Measurements from ENCODE around the gene MRPL43. TPM values are rescaled to one million over a fixed set of nuclear protein-coding genes. Genes with fewer than 3 reads are reported as not detected.

MRPL43 gene
- total and polyA plus RNA-seq, 12 donors, result 43.8 to 123 (median 55.5) TPM

DNA sequence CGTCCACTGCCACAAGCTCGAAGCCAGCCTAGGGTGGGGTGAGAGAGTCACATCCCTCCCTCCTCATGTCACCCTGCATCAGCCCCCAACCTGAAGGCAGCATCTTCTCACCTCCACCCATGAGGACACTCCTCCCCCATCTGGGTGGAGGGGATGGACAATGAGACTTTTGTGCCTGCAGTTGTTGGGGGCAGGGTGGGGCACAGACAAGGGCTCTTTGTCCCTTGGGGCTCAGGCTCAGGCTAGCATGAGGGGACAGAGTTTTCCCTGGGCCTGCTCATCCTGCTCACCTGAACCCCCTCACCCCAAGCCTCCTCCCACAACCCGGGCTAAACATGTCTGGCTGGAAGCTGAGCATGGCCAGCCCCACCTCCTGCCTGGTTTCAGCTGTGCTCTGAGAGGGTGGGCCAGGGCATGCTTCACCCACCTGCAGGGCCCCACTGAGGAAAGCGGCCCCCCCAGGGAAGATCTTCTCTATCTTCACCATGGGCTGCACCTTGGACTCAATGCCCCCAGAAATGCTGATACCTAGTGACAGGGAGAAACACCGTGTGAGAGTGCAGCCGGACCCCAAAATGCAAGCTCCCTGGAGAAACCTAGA lies 21.6 kb upstream of the MRPL43 start:
- TF ChIP-seq, protein P1, sequence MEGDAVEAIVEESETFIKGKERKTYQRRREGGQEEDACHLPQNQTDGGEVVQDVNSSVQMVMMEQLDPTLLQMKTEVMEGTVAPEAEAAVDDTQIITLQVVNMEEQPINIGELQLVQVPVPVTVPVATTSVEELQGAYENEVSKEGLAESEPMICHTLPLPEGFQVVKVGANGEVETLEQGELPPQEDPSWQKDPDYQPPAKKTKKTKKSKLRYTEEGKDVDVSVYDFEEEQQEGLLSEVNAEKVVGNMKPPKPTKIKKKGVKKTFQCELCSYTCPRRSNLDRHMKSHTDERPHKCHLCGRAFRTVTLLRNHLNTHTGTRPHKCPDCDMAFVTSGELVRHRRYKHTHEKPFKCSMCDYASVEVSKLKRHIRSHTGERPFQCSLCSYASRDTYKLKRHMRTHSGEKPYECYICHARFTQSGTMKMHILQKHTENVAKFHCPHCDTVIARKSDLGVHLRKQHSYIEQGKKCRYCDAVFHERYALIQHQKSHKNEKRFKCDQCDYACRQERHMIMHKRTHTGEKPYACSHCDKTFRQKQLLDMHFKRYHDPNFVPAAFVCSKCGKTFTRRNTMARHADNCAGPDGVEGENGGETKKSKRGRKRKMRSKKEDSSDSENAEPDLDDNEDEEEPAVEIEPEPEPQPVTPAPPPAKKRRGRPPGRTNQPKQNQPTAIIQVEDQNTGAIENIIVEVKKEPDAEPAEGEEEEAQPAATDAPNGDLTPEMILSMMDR (IDR thresholded peaks at IDR 0.05), result no peak
- DNase-seq (no peak), ATAC-seq (no peak)
- Histone ChIP-seq H3K4me3 (no peak overlapping the region), H3K9me3 (no peaks in the 10 kb centered on the region), H3K27me3 (no peaks in the 10 kb centered on the region), H3K27ac (peak overlapping the region in 5 of 10 donors; percentile 2 to 75 (median 41)), H3K36me3 (peaks cover 0 to 37% (median 27%) of the 10 kb centered on the region in 9 donors), H3K4me1 (peaks cover 12 to 76% (median 34%) of the 10 kb centered on the region in 9 donors)
- intact Hi-C loops (cut with DNase I), result no loop called here
- WGBS, 2 donors, result 83 to 89% methylated on average over 6 of the region's 6 CpGs

DNA sequence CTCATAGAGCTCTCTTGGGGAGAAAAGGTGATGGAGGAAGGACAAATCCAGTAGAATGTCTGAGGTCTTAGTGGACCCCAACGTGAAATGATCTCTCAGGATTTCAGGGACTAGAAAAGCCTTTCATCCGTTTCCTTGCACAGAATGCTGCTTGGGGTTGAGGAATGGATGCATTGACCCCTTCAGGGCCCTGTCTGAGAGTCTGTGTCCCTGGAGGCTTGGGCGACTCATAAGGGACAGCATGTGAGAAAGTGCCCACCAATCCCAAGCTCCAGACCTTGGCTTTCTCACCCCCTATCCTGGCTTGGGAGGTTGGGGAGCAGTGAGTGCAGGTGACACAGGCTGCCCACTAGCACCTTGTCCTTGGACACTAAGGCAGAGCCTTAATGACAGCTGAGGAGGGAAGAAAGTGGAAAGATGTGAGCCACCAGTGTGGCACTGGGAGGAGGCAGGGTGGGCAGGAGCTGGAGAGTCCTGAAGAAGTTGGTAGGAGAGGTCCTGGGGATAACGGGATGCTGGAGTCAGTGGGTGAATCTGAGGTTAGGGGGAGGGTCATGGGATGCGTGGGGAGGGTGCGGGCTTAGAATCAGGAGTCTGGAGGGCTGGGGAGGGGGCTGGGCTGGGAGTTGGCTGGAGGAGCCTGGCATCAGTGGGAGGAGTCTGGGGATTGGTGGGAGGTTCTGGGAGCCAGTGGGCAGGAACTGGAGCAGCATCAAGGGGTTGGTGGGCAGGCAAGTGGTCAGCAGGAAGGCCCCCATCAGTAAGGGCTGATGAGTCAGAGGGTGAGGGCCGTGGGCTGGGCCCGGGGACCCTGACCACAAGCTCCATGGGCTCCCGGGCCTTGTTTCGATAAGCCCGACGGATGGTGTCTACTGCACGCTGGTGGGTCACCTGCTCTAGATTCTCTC lies 20.9 kb upstream of the MRPL43 start:
- ATAC-seq (no peak), DNase-seq (no peak)
- intact Hi-C loops (cut with DNase I), result no loop called here
- no peaks in the 10 kb centered on the region for H3K9me3 ChIP-seq
- TF ChIP-seq, protein P1 (IDR thresholded peaks at IDR 0.05), result no peak
- no peak overlapping the region for H3K4me3 ChIP-seq
- WGBS, 2 donors, result 60 to 62% methylated on average over 13 of the region's 13 CpGs
- H3K4me1 ChIP-seq, result peaks cover 10 to 76% (median 38%) of the 10 kb centered on the region in 9 donors
- no peaks in the 10 kb centered on the region for H3K27me3 ChIP-seq
- H3K36me3 ChIP-seq, result peaks cover 0 to 45% (median 34%) of the 10 kb centered on the region in 9 donors
- peak overlapping the region in 8 of 10 donors; percentile 15 to 75 (median 55) for H3K27ac ChIP-seq

DNA sequence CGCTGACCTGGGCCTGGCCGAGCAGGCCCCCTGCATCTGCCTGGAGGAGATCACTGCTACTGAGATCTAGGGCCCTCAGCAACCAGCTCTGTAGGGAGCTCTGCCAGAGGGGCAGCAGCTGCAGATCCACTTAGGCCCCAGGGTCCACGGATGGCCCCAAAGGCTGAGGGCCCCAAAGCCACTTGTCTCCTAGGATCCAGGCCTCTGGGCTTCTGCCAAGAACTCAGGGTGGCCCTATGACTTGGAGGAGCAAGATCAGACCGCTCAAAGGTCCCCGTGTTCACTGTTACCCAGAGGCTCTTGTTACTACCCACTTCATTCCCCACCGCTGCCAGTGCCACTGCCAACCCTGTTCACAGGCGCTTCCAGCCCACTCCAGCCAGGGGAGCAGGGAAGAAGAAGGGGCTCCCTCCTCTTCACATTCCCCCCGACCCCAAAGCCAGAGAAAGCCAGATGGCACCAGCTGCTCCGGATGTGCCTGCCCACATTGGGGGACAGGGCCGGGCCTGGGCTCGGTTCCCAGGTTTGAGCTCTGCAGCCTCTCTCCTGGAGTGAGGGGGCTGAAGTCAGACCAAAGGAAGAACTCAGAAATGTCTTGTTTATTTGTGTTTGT lies 19.9 kb upstream of the MRPL43 start:
- 52% methylated on average over 11 of the region's 11 CpGs for WGBS, 2 donors
- Histone ChIP-seq H3K27me3 (no peaks in the 10 kb centered on the region), H3K27ac (peak overlapping the region; percentile 18 to 75 (median 50)), H3K9me3 (no peaks in the 10 kb centered on the region), H3K4me3 (no peak overlapping the region), H3K4me1 (peaks cover 10 to 76% (median 38%) of the 10 kb centered on the region in 9 donors), H3K36me3 (peaks cover 0 to 53% (median 40%) of the 10 kb centered on the region in 9 donors)
- intact Hi-C loops (cut with DNase I), result no loop called here
- TF ChIP-seq, protein P1 (IDR thresholded peaks at IDR 0.05), result no peak
- ATAC-seq (peak in 7 of 8 donors; percentile 21 to 46 (median 35)), DNase-seq (no peak)

DNA sequence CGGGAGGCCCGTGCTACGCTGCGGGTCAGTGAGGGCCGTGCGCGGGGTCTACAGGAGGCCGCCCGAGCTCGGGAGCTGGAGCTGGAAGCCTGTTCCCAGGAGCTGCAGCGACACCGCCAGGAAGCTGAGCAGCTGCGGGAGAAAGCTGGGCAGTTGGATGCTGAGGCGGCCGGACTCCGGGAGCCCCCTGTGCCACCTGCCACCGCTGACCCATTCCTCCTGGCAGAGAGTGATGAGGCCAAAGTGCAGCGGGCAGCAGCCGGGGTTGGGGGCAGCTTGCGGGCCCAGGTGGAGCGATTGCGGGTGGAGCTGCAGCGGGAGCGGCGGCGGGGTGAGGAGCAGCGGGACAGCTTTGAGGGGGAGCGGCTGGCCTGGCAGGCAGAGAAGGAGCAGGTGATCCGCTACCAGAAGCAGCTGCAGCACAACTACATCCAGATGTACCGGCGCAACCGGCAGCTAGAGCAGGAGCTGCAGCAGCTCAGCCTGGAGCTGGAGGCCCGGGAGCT lies 19.3 kb upstream of the MRPL43 start:
- Histone ChIP-seq H3K36me3 (peaks cover 0 to 53% (median 40%) of the 10 kb centered on the region in 9 donors), H3K27me3 (no peaks in the 10 kb centered on the region), H3K4me3 (no peak overlapping the region), H3K27ac (peak overlapping the region in 8 of 10 donors; percentile 18 to 75 (median 50)), H3K9me3 (no peaks in the 10 kb centered on the region), H3K4me1 (peaks cover 16 to 76% (median 40%) of the 10 kb centered on the region in 9 donors)
- 77% methylated on average over 33 of the region's 33 CpGs for WGBS, 2 donors
- ATAC-seq, result peak in 3 of 8 donors; percentile 6 to 25 (median 6)
- DNase-seq, result no peak
- intact Hi-C loops (cut with DNase I), result no loop called here
- TF ChIP-seq, protein P1 (IDR thresholded peaks at IDR 0.05), result no peak

Data from heart right ventricle (tissue), 16 donors.